Gastrocnemius medialis (tissue), 4 donors: ENCODE results near the gene ANP32D. TPM values are rescaled to one million over a fixed set of nuclear protein-coding genes. Genes with fewer than 3 reads are reported as not detected.
"Not testable (repeated sequence)": the region's sequence is repeated elsewhere in the genome, so short reads cannot be mapped to it uniquely, and the experiment has no call there.

ENCODE experiments used
- ATAC-seq, 2 donors: fragments of 150-250 bp; one replicate each; pipeline ENCODE4 v1.9.1; 2016
- DNase-seq, 2 donors: peaks; one replicate each; pipeline ENCODE4 v3.0.0-alpha.2; 2019
- H3K27ac ChIP-seq, 4 donors: fragments of 200-600 bp; sonication (generic); 1 replicate in 1 of 4; 2 replicates in 3 of 4; pipeline ENCODE4 v1.5.1; 2016 to 2018; ENCODE audit warnings: mild to moderate bottlenecking in 2 of 4, moderate library complexity in 1 of 4
- H3K27me3 ChIP-seq, 3 donors: fragments of 200-600 bp; sonication (generic) in 2 of 3; 1 replicate in 1 of 3; 2 replicates in 2 of 3; pipeline versions ENCODE4 v1.5.1 to v1.6.0; 2016 to 2019; ENCODE audit warnings: mild to moderate bottlenecking in 1 of 3, moderate library complexity in 1 of 3
- H3K36me3 ChIP-seq, 2 donors: fragments of 200-600 bp; sonication (generic) in 1 of 2; one replicate each; pipeline ENCODE4 v1.5.1; 2017 to 2018
- H3K4me1 ChIP-seq, 2 donors: fragments of 200-600 bp; sonication (generic) in 1 of 2; one replicate each; pipeline ENCODE4 v1.5.1; 2016 to 2017; ENCODE audit warnings: mild to moderate bottlenecking in 2 of 2
- H3K4me3 ChIP-seq, 4 donors: fragments of 200-600 bp; sonication (generic) in 3 of 4; 1 replicate in 1 of 4; 2 replicates in 3 of 4; pipeline ENCODE4 v1.5.1; 2016 to 2019; ENCODE audit warnings: mild to moderate bottlenecking in 2 of 4
- H3K9me3 ChIP-seq, 3 donors: fragments of 200-600 bp; sonication (generic) in 2 of 3; 1 replicate in 1 of 3; 2 replicates in 2 of 3; pipeline ENCODE4 v1.5.1; 2016 to 2019
- POLR2A ChIP-seq, 2 donors: fragments of 450-650 bp; IDR thresholded peaks; one replicate each; pipeline ENCODE4 v1.6.1; 2017; ENCODE audit warnings: antibody characterized with exemption in 2 of 2, mild to moderate bottlenecking in 2 of 2, moderate library complexity in 2 of 2
- in situ Hi-C, 4 donors: fragments of 200-750 bp; cut with MboI; loops; one replicate each; pipeline versions ENCODE4 v1.15.0 to v1.8.0; 2017; ENCODE audit warnings: low sequenced_read_pairs in 4 of 4
- intact Hi-C: fragments of 100-400 bp; cut with DNase I; formaldehyde crosslinking; loops from one replicate; pipeline ENCODE4 v1.15.1; 2023; ENCODE audit warnings: low total_unique reads
- total RNA-seq, 4 donors: library from RNA; depleted of rRNA; stranded (reverse); fragments of >200 nt; gene quantifications; one replicate each; pipeline versions ENCODE4 v1.1.0 to v1.2.3, GENCODE V29; 2016
- TF ChIP-seq, protein P1 (sequence below), 5 experiments: fragments of 450-650 bp in 3 of 5; fragments of 200-600 bp in 2 of 5; sonication (generic) in 2 of 5; IDR thresholded peaks in 4 of 5; conservative IDR thresholded peaks in 1 of 5; 1 replicate in 4 of 5; 2 replicates in 1 of 5; pipeline ENCODE4 v1.5.1; 2016 to 2019; ENCODE audit warnings: antibody characterized with exemption in 5 of 5, mild to moderate bottlenecking in 3 of 5, moderate library complexity in 3 of 5

ANP32D gene
- not detected for total RNA-seq

DNA sequence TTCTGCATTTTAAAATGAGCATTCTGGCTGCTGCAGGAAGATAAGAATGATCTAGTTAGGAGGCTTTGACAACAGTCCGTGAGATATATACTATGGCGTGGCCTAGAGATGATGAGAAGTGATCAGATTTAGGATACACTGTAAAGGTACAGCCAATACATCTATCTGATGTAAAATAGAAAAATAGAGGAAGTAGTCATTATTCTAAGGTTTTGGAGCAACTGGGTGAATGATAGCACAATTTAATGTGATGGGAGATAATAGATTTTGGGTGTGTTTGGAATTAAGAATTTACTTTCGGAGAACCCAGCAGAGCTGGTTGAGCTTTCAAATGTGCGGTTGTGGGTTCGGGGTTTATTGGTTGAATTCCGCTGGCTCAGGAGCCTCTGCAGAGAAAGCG is at the start of gene ANP32D:
ANP32D (plus strand) TSS at position 301 of the 400 bp plus-strand sequence. CDS start 106 bp downstream, outside the sequence.
- Histone ChIP-seq H3K4me3 (no peak within 1 kb of the TSS), H3K4me1 (no peaks in the 10 kb centered on the region), H3K27ac (no peak within 1 kb of the TSS), H3K27me3 (no peaks in the 10 kb centered on the region), H3K36me3 (no peaks in the 10 kb centered on the region), H3K9me3 (peaks cover 0 to 3% (median 0%) of the 10 kb centered on the region in 3 donors)
- intact Hi-C loops (no loop called here), in situ Hi-C loops (no loop called here)
- ATAC-seq = no peak
- no peak for DNase-seq
- TF ChIP-seq POLR2A (IDR thresholded peaks at IDR 0.05) = no peak
- TF ChIP-seq, protein P1, sequence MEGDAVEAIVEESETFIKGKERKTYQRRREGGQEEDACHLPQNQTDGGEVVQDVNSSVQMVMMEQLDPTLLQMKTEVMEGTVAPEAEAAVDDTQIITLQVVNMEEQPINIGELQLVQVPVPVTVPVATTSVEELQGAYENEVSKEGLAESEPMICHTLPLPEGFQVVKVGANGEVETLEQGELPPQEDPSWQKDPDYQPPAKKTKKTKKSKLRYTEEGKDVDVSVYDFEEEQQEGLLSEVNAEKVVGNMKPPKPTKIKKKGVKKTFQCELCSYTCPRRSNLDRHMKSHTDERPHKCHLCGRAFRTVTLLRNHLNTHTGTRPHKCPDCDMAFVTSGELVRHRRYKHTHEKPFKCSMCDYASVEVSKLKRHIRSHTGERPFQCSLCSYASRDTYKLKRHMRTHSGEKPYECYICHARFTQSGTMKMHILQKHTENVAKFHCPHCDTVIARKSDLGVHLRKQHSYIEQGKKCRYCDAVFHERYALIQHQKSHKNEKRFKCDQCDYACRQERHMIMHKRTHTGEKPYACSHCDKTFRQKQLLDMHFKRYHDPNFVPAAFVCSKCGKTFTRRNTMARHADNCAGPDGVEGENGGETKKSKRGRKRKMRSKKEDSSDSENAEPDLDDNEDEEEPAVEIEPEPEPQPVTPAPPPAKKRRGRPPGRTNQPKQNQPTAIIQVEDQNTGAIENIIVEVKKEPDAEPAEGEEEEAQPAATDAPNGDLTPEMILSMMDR (IDR thresholded peaks at IDR 0.05 in 4 of 5, conservative IDR thresholded peaks at IDR 0.05 in 1 of 5) = no peak

DNA sequence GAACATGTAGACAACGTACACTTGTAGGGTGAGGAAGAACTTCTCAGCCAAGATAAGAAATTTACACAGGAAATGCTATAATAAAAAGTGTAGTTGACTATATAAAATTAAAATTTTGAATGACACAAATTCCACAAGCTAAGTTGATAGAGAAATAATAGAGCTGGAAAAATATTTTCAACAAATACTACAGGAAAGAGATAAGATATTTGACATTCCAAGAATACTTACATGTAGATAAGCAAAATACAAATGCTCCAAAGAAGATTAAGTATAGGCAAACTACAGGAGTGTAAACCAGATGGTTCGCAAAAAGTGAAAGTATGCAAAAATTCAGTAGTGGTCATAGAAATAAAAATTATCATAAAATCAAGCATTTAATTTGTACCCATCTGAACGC is 49.2 kb upstream of the ANP32D start:
- Histone ChIP-seq H3K36me3 (no peaks in the 10 kb centered on the region), H3K4me1 (no peaks in the 10 kb centered on the region), H3K4me3 (no peak overlapping the region), H3K27ac (no peak overlapping the region), H3K27me3 (no peaks in the 10 kb centered on the region), H3K9me3 (no peaks in the 10 kb centered on the region)
- intact Hi-C loops = no loop called here
- ATAC-seq = no peak
- DNase-seq = no peak
- in situ Hi-C loops = no loop called here
- TF ChIP-seq, protein P1 (IDR thresholded peaks at IDR 0.05 in 4 of 5, conservative IDR thresholded peaks at IDR 0.05 in 1 of 5) = no peak
- no peak for TF ChIP-seq POLR2A (IDR thresholded peaks at IDR 0.05)

DNA sequence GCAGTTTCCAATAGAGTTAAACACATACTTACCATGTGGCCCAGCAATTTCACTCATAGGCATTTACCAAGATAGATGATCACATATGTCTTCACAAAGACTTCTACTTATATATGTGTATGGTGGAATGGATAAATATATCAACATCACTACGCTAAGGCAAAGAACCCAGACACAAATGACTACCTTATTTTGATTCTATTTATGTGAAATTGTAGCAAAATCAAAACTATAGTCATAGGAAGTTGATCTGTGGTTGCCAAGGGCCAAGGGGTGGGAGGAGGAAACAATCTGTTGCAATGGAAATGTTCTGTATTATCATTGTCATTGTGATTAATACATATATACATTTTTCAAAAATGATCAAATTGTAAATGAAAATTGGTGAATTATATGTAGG is 47.7 kb upstream of the ANP32D start:
- Histone ChIP-seq H3K9me3 (no peaks in the 10 kb centered on the region), H3K36me3 (no peaks in the 10 kb centered on the region), H3K4me1 (no peaks in the 10 kb centered on the region), H3K27ac (no peak overlapping the region), H3K4me3 (no peak overlapping the region), H3K27me3 (no peaks in the 10 kb centered on the region)
- no peak for ATAC-seq
- intact Hi-C loops = no loop called here
- in situ Hi-C loops = no loop called here
- TF ChIP-seq, protein P1 (IDR thresholded peaks at IDR 0.05 in 4 of 5, conservative IDR thresholded peaks at IDR 0.05 in 1 of 5) = no peak
- no peak for TF ChIP-seq POLR2A (IDR thresholded peaks at IDR 0.05)
- DNase-seq = no peak

DNA sequence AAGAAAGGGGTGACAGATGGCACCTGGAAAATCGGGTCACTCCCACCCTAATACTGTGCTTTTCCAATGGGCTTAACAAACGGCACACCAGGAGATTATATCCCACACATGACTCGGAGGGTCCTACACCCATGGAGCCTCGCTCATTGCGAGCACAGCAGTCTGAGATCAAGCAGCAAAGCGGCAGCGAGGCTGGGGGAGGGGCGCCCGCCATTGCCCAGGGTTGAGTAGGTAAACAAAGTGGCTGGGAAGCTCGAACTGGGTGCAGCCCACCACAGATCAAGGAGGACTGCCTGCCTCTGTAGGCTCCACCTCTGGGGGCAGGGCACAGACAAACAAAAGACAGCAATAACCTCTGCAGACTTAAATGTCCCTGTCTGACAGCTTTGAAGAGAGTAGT is 38.3 kb upstream of the ANP32D start:
- intact Hi-C loops, in situ Hi-C loops, ATAC-seq: not testable (repeated sequence)

DNA sequence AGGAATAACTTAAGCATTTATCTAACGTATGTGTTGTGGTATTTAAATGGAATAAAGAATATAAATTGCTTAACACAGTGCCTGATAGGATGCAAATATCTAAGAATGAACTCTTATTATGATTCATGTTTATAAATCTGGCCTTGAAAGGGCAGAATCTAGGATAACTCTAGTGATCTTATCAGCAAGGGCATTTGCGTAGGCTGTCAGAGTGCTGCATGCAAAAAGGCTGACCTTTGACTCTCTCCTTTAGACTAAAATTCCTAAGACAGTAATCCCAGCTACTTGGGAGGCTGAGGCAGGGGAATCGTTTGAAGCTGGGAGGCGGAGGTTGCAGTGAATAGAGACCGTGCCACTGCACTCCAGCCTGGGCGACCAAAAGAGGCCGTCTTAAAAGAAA is 31.3 kb upstream of the ANP32D start:
- intact Hi-C loops (no loop called here), in situ Hi-C loops (no loop called here)
- no peaks in the 10 kb centered on the region for H3K4me1 ChIP-seq
- no peaks in the 10 kb centered on the region for H3K9me3 ChIP-seq
- no peaks in the 10 kb centered on the region for H3K36me3 ChIP-seq
- H3K27ac ChIP-seq = no peak overlapping the region
- no peak for TF ChIP-seq POLR2A (IDR thresholded peaks at IDR 0.05)
- DNase-seq (no peak), ATAC-seq (no peak)
- no peak overlapping the region for H3K4me3 ChIP-seq
- H3K27me3 ChIP-seq = no peaks in the 10 kb centered on the region

More for the DNA sequence above, 38.3 kb upstream of the ANP32D start:
- not testable (repeated sequence) for H3K36me3 ChIP-seq, H3K27ac ChIP-seq, H3K27me3 ChIP-seq, H3K9me3 ChIP-seq, H3K4me1 ChIP-seq, DNase-seq, H3K4me3 ChIP-seq

DNA sequence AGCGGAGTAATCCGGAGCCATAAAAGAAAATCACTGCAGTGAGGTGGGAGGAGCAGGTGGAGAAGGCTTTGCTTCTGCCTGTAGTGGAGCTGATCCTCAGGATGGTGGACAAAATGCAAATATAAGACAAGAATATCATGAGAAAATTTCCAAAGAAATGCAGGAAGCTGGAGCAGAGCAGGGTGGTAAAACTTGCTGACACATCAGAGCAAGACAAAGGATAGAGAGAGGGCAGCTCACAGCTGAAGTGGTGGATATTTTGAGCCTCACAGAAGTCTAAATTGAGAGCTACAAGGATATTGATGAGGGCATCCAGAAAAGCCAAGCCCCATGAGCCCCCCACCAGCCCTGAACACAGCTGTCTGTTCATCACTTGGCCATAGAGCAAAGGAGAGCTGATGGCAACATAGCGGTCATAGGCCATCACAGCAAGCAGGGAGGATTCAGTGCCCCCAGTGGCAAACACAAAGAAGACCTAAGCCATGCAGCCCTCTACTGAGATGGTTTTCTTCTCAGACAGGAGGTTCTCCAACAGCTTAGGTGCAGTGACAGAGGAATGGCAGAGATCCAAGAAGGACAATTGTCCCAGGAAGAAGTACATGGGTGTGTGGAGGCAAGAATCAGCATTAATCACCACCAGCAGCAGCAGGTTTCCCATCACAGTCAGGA is 30.0 kb upstream of the ANP32D start:
- DNase-seq (no peak), ATAC-seq (no peak)
- TF ChIP-seq, protein P1 (IDR thresholded peaks at IDR 0.05 in 4 of 5, conservative IDR thresholded peaks at IDR 0.05 in 1 of 5) = no peak
- no peak for TF ChIP-seq POLR2A (IDR thresholded peaks at IDR 0.05)
- intact Hi-C loops (no loop called here), in situ Hi-C loops (no loop called here)
- Histone ChIP-seq H3K36me3 (no peaks in the 10 kb centered on the region), H3K4me3 (no peak overlapping the region), H3K27me3 (no peaks in the 10 kb centered on the region), H3K27ac (no peak overlapping the region), H3K4me1 (no peaks in the 10 kb centered on the region), H3K9me3 (no peaks in the 10 kb centered on the region)
